Activated naive CD8-positive, alpha-beta T cell treated with anti-CD3 and anti-CD28 coated beads, Interleukin-2, amount 50 U/mL, for 24 hours (primary cell): ENCODE measurements around the gene DAAM1.

Experiments used
- ATAC-seq: fragments of 150-1000 bp; cut with Tn5 transposase; one replicate; pipeline ENCODE4 v1.10.0; 2021
- DNase-seq: peaks from one replicate; pipeline ENCODE4 v3.0.0; 2021
- H3K27ac Mint-ChIP-seq: one replicate; pipeline ENCODE4 v1.8.0; 2021; ENCODE audit warnings: mild to moderate bottlenecking, mixed read lengths
- H3K27me3 Mint-ChIP-seq: one replicate; pipeline ENCODE4 v1.8.0; 2021; ENCODE audit warnings: mixed read lengths
- H3K36me3 Mint-ChIP-seq: one replicate; pipeline ENCODE4 v1.8.0; 2021; ENCODE audit warnings: low read depth, mixed read lengths
- H3K4me1 Mint-ChIP-seq: one replicate; pipeline ENCODE4 v1.8.0; 2021; ENCODE audit warnings: mixed read lengths
- H3K4me3 Mint-ChIP-seq: one replicate; pipeline ENCODE4 v1.8.0; 2021; ENCODE audit warnings: mild to moderate bottlenecking, moderate library complexity, mixed read lengths
- H3K9me3 Mint-ChIP-seq: one replicate; pipeline ENCODE4 v1.8.0; 2021; ENCODE audit warnings: mixed read lengths

Gene DAAM1

DNA sequence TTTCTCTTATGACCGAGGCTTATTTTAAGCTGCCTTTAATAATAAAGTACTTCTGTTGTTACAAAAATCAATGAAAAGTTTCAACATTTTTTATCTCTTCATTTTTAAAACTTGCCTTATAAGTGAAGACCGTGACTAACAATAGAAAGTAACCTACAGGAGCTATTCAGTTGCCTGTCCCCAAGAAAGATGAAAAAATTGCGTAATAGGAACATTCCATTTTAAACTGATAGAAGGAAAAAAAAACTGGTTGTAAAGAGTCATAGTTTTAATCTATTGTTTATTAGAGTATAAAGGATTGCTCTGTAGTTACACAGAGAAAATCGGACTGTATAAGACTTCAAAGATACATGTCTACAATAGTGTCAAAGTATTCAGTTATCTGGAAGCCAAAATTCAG lies 83.3 kb downstream of the DAAM1 start:
- Mint-ChIP-seq H3K9me3 (no peaks in the 10 kb centered on the region), H3K4me3 (no peak overlapping the region), H3K27ac (no peak overlapping the region), H3K4me1 (peaks cover 33% of the 10 kb centered on the region), H3K27me3 (no peaks in the 10 kb centered on the region), H3K36me3 (peaks cover 2% of the 10 kb centered on the region)
- ATAC-seq, result no peak
- no peak for DNase-seq

DNA sequence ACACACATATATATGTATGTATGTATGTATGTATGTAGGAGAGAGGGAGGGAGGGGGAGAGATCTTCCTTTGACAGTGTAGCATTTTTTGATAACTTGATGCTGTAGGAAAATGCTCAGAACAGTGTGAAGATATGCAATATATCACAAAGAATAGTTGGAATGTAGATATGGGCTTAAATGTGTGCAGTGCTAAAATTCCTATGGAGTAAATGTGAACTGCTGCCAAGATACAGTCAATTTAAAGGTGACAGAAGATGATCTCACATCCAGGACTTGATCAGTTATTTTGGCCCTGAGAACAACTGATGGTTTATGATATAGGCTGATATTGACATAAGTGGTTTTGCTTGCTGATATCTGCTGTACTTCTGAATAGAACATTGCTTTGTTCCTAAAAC lies 84.2 kb downstream of the DAAM1 start:
- no peak for DNase-seq
- peaks cover 25% of the 10 kb centered on the region for H3K4me1 Mint-ChIP-seq
- ATAC-seq, result no peak
- H3K4me3 Mint-ChIP-seq, result no peak overlapping the region
- H3K27me3 Mint-ChIP-seq, result no peaks in the 10 kb centered on the region
- H3K9me3 Mint-ChIP-seq, result no peaks in the 10 kb centered on the region
- peaks cover 2% of the 10 kb centered on the region for H3K36me3 Mint-ChIP-seq
- no peak overlapping the region for H3K27ac Mint-ChIP-seq

DNA sequence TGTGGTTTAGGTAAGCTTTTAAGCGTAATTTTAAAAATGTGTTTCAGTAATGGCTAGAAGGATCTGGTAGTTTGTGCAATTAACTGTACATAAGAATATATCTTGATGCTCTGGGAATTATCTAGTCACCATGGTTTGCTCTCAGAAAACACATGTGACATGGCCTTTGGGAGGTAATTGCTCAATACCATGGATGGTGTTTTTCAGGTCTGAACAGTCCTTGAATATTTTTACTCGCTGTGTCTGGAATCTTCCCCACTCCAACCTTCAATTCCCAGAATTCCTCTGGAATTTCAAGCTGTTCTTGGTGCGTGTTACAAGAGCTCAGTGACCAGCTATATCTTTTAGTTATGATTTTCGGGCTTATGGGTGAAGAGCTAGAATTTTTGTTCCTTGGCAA lies 85.3 kb downstream of the DAAM1 start:
- Mint-ChIP-seq H3K27me3 (no peaks in the 10 kb centered on the region), H3K4me3 (no peak overlapping the region), H3K4me1 (peaks cover 23% of the 10 kb centered on the region), H3K36me3 (no peaks in the 10 kb centered on the region), H3K27ac (no peak overlapping the region), H3K9me3 (no peaks in the 10 kb centered on the region)
- DNase-seq (no peak), ATAC-seq (no peak)

- no peaks in the 10 kb centered on the region for H3K9me3 Mint-ChIP-seq
- H3K4me1 Mint-ChIP-seq, result peaks cover 23% of the 10 kb centered on the region
- ATAC-seq (no peak), DNase-seq (no peak)
- no peaks in the 10 kb centered on the region for H3K27me3 Mint-ChIP-seq
- H3K4me3 Mint-ChIP-seq, result no peak overlapping the region
- H3K27ac Mint-ChIP-seq, result no peak overlapping the region
- H3K36me3 Mint-ChIP-seq, result peaks cover 2% of the 10 kb centered on the region
These were observed 86.5 kb downstream of the DAAM1 start for GRCh38 chr14:59274991-59275391.

- peaks cover 2% of the 10 kb centered on the region for H3K36me3 Mint-ChIP-seq
- no peaks in the 10 kb centered on the region for H3K9me3 Mint-ChIP-seq
- H3K27me3 Mint-ChIP-seq, result no peaks in the 10 kb centered on the region
- ATAC-seq (peak; percentile 93), DNase-seq (no peak)
- H3K27ac Mint-ChIP-seq, result peak overlapping the region; percentile 30
- peaks cover 23% of the 10 kb centered on the region for H3K4me1 Mint-ChIP-seq
- H3K4me3 Mint-ChIP-seq, result no peak overlapping the region
These were observed 87.2 kb downstream of the DAAM1 start for GRCh38 chr14:59275668-59276067.

GRCh38 chr14:59276235-59276634 lies 87.8 kb downstream of the DAAM1 start:
- no peak for ATAC-seq

DNA sequence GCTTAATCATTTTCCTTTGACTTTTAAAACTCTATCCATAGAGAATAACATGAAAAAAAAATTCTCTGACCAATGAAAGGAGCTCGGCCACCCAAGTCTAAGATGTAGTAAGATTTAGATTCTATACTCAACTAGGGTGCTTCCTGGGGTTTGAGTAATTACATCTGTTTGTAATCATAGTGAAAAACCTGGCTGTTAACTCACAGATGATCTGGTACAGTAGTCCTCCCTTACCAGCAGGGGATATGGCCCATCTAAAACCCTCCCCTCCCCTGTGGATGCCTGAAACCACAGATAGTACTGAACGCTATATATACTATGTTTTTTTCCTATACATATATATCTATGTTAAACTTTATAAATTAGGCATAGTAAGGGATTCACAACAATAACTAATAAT lies 89.2 kb downstream of the DAAM1 start:
- H3K36me3 Mint-ChIP-seq, result peaks cover 2% of the 10 kb centered on the region
- no peaks in the 10 kb centered on the region for H3K27me3 Mint-ChIP-seq
- H3K27ac Mint-ChIP-seq, result no peak overlapping the region
- H3K9me3 Mint-ChIP-seq, result no peaks in the 10 kb centered on the region
- ATAC-seq, result no peak
- no peak overlapping the region for H3K4me3 Mint-ChIP-seq
- H3K4me1 Mint-ChIP-seq, result peaks cover 23% of the 10 kb centered on the region
- no peak for DNase-seq

More at GRCh38 chr14:59276235-59276634, 87.8 kb downstream of the DAAM1 start:
- H3K36me3 Mint-ChIP-seq, result peaks cover 2% of the 10 kb centered on the region
- H3K27ac Mint-ChIP-seq, result peak overlapping the region; percentile 30
- no peaks in the 10 kb centered on the region for H3K9me3 Mint-ChIP-seq
- DNase-seq, result no peak
- peaks cover 23% of the 10 kb centered on the region for H3K4me1 Mint-ChIP-seq
- H3K4me3 Mint-ChIP-seq, result no peak overlapping the region
- no peaks in the 10 kb centered on the region for H3K27me3 Mint-ChIP-seq

DNA sequence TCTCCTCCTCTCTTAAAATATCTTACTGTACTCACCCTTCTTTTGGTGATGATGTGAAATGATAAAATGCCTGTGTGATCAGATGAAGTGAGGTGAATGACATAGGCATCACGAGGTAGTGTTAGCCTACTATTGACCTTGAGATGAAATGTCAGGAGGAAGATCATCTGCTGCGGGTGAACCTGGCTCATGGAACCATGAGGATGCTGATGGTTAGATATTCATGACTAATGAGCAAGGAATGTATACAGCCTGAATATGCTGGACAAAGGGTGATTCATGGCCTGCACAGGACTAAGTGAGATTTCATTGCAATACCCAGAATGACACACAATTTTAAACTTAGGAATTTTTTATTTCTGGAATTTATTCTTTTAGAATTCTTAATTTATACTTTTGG lies 89.6 kb downstream of the DAAM1 start:
- Mint-ChIP-seq H3K9me3 (peaks cover 4% of the 10 kb centered on the region), H3K27ac (no peak overlapping the region), H3K4me1 (peaks cover 23% of the 10 kb centered on the region), H3K27me3 (no peaks in the 10 kb centered on the region), H3K36me3 (peaks cover 2% of the 10 kb centered on the region), H3K4me3 (no peak overlapping the region)
- ATAC-seq (no peak), DNase-seq (no peak)

DNA sequence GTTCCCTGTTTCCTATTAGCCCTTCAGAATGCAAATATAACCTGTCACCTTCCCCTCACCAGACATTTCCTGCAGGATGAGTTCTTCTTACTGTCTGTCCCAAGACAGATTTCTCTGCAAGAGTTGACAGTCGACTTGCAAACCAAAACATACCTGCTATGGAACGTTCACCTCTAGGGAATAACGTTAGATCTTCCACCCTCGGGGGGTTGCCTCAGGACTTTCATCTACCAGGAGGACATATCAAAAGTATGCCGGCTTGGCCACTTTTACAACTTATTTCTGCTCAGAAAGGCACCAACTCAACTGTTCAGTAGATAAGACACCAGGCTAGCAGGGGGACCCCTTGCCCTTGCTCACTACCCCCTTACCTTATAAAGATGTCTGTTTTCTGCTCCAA lies 92.5 kb downstream of the DAAM1 start:
- no peak for DNase-seq
- no peak for ATAC-seq
- peaks cover 6% of the 10 kb centered on the region for H3K4me1 Mint-ChIP-seq
- H3K36me3 Mint-ChIP-seq, result peaks cover 15% of the 10 kb centered on the region
- peaks cover 28% of the 10 kb centered on the region for H3K9me3 Mint-ChIP-seq
- no peak overlapping the region for H3K4me3 Mint-ChIP-seq
- H3K27ac Mint-ChIP-seq, result no peak overlapping the region
- H3K27me3 Mint-ChIP-seq, result no peaks in the 10 kb centered on the region

- Mint-ChIP-seq H3K36me3 (peaks cover 15% of the 10 kb centered on the region), H3K4me1 (no peaks in the 10 kb centered on the region), H3K9me3 (peaks cover 35% of the 10 kb centered on the region), H3K27ac (no peak overlapping the region), H3K4me3 (no peak overlapping the region), H3K27me3 (no peaks in the 10 kb centered on the region)
- ATAC-seq (no peak), DNase-seq (no peak)
These were observed 93.3 kb downstream of the DAAM1 start for GRCh38 chr14:59281609-59282377.

DNA sequence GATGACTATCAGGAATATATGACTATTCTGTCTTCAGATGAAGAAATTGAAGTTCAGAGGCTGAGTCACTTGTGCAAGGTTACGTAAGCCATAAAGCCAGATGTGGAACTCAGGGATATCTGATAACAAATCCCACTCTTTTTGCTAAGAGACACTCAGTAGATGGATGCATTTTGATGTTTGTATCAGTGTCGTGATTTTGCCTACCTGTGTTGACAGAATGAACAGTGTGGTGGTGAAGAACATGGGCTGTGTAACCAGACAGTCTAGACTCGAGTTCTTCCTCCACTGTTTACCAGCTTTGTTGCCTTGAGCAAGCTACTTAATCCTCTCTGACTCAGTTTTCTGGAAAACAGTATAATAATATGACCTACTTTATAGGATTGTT lies 93.9 kb downstream of the DAAM1 start:
- Mint-ChIP-seq H3K9me3 (peaks cover 35% of the 10 kb centered on the region), H3K36me3 (peaks cover 15% of the 10 kb centered on the region), H3K4me3 (no peak overlapping the region), H3K4me1 (no peaks in the 10 kb centered on the region), H3K27me3 (no peaks in the 10 kb centered on the region), H3K27ac (no peak overlapping the region)
- DNase-seq (no peak), ATAC-seq (no peak)

- Mint-ChIP-seq H3K36me3 (peaks cover 15% of the 10 kb centered on the region), H3K4me1 (no peaks in the 10 kb centered on the region), H3K9me3 (peaks cover 35% of the 10 kb centered on the region), H3K27ac (no peak overlapping the region), H3K27me3 (no peaks in the 10 kb centered on the region), H3K4me3 (no peak overlapping the region)
- no peak for DNase-seq
- no peak for ATAC-seq
These were observed 94.9 kb downstream of the DAAM1 start for GRCh38 chr14:59283361-59283760.

DNA sequence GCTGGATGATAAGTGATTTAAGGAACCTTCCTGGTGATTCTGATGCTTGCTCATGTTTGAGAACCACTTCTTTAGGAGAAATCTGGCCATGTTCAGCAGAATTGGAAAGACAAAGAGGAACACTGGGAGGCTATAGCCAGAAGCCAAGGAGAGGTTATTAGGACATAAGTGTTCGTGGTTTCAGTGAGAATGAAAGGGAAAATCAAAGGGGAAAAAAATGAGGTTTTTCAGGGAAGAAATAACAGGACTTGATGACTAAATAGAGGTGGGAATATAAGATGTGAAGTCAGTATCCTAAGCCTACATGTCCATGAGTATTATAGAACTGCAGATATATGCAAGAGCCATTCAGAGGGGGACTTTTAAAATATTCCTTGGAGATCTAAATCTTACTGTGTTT lies 95.6 kb downstream of the DAAM1 start:
- peaks cover 15% of the 10 kb centered on the region for H3K36me3 Mint-ChIP-seq
- H3K4me1 Mint-ChIP-seq, result no peaks in the 10 kb centered on the region
- no peak overlapping the region for H3K27ac Mint-ChIP-seq
- no peak overlapping the region for H3K4me3 Mint-ChIP-seq
- no peak for DNase-seq
- no peaks in the 10 kb centered on the region for H3K27me3 Mint-ChIP-seq
- no peak for ATAC-seq
- peaks cover 39% of the 10 kb centered on the region for H3K9me3 Mint-ChIP-seq

DNA sequence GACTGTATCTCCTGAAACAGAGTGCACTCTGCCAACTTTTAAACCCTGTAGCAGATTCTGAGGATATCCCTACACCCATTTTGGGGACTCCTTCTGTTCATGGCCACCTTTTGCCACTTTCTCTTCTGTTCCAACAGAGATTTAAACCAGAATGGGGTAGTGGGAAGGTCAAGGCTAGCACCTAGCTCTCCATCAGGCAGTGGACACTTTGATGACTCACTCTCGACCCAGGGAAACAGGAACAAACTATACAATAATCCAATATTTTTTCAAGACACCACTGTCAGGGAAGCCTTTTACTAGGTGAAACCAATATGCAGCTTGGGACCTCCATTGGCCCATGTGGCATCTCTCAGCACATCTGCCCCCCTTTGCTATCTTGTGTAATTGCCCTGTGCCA lies 103.6 kb downstream of the DAAM1 start:
- H3K27ac Mint-ChIP-seq, result no peak overlapping the region
- no peaks in the 10 kb centered on the region for H3K27me3 Mint-ChIP-seq
- peaks cover 4% of the 10 kb centered on the region for H3K9me3 Mint-ChIP-seq
- H3K4me3 Mint-ChIP-seq, result no peak overlapping the region
- DNase-seq, result no peak
- H3K36me3 Mint-ChIP-seq, result peaks cover 17% of the 10 kb centered on the region
- H3K4me1 Mint-ChIP-seq, result peaks cover 4% of the 10 kb centered on the region
- ATAC-seq, result no peak

- Mint-ChIP-seq H3K36me3 (peaks cover 17% of the 10 kb centered on the region), H3K27ac (no peak overlapping the region), H3K4me1 (peaks cover 10% of the 10 kb centered on the region), H3K9me3 (peaks cover 4% of the 10 kb centered on the region), H3K27me3 (no peaks in the 10 kb centered on the region), H3K4me3 (no peak overlapping the region)
- ATAC-seq (no peak), DNase-seq (no peak)
These were observed 104.6 kb downstream of the DAAM1 start for GRCh38 chr14:59292921-59293534.
